ENCODE measurements around the gene EVL. TPM values are rescaled to one million over a fixed set of nuclear protein-coding genes. Genes with fewer than 3 reads are reported as not detected.
A peak's percentile ranks its signal among the peaks of the same experiment; 100 is the strongest.
"Not testable (repeated sequence)": the region's sequence is repeated elsewhere in the genome, so short reads cannot be mapped to it uniquely, and the experiment has no call there.

EVL gene
- total RNA-seq, 2 experiments from 2014 or later = 225 to 236 TPM

DNA sequence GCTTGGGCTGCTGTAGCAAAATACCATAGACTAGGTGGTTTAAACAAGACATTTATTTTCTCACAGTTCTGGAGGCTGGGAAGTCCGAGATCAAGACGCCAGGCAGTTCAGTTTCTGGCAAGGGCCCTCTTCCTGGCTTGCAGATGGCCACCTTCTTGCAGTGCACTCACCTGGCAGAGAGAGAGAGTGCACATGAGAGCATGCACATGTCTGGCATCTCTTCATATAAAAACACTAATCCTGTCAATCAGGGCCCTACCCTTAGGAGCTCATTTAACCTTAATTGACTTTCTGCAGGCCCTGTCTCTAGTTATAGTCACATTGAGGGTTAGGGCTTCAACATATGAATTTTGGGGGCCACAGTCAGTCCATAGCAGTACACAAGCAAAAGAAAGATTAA lies 12.4 kb upstream of the EVL start:
- H3K27me3 Mint-ChIP-seq = no peaks in the 10 kb centered on the region
- no peak for DNase-seq
- no peaks in the 10 kb centered on the region for H3K36me3 Mint-ChIP-seq
- peaks cover 53% of the 10 kb centered on the region for H3K4me1 Mint-ChIP-seq
- no peak overlapping the region for H3K4me3 Mint-ChIP-seq
- no peaks in the 10 kb centered on the region for H3K9me3 Mint-ChIP-seq
- H3K27ac Mint-ChIP-seq = no peak overlapping the region

DNA sequence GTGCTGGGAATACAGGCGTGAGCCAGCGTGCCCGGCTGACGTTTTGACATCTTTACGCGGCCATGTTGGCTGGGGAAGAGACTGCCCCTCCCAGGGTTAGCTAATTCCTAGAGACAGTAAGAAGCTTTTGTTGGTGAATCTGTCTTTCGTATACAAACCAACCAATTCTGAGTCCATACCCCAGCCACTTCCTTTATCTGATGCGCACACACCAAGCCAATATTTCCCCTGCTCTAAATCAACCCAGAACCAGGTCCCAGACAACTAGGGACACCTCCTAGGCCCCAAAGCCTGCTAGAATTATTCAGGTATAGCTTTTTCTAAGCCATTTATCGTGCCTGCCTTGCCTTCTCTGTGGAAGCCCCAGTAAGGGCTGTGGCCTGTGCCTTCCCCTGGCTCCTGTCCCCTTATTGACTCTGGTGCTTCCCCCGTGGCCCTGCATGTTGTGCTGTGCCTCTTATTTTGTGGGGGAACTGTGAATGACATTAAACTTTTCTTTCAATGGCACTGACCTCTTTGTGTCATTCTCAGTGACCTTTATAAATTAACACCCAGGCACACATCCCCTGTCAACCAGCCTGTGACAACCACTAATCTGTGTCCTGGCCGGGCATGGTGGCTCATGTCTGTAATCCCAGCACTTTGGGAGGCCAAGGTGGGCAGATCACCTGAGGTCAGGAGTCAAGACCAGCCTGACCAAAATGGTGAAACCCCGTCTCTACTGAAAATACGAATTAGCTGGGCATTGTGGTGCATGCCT lies 10.7 kb upstream of the EVL start:
- no peak for DNase-seq
- Mint-ChIP-seq H3K36me3 (peaks cover 4% of the 10 kb centered on the region), H3K4me1 (peaks cover 54% of the 10 kb centered on the region), H3K9me3 (no peaks in the 10 kb centered on the region), H3K4me3 (no peak overlapping the region), H3K27ac (peak overlapping the region; percentile 43), H3K27me3 (no peaks in the 10 kb centered on the region)

DNA sequence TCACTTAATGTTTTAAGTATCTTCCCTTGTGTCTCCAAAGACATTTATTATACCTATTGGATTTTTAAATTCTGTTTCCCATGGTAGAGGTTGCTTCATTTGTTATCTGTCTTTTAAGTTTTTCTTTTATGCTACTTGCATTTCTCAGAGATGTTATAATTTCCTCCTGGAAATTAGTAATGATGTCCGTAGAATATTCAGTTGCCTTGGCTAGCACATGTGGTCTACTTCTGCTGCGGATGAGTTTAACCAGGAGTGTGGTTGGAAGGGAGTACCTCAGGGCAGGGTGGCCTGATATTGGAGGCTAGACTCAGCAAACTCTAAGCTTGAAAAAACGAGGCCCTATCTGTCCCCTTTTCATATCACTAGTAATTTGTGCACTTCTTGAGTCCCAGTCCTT lies 8.8 kb upstream of the EVL start:
- Mint-ChIP-seq H3K27me3 (no peaks in the 10 kb centered on the region), H3K36me3 (peaks cover 12% of the 10 kb centered on the region), H3K4me3 (no peak overlapping the region), H3K9me3 (no peaks in the 10 kb centered on the region), H3K4me1 (peaks cover 63% of the 10 kb centered on the region), H3K27ac (no peak overlapping the region)
- no peak for DNase-seq

DNA sequence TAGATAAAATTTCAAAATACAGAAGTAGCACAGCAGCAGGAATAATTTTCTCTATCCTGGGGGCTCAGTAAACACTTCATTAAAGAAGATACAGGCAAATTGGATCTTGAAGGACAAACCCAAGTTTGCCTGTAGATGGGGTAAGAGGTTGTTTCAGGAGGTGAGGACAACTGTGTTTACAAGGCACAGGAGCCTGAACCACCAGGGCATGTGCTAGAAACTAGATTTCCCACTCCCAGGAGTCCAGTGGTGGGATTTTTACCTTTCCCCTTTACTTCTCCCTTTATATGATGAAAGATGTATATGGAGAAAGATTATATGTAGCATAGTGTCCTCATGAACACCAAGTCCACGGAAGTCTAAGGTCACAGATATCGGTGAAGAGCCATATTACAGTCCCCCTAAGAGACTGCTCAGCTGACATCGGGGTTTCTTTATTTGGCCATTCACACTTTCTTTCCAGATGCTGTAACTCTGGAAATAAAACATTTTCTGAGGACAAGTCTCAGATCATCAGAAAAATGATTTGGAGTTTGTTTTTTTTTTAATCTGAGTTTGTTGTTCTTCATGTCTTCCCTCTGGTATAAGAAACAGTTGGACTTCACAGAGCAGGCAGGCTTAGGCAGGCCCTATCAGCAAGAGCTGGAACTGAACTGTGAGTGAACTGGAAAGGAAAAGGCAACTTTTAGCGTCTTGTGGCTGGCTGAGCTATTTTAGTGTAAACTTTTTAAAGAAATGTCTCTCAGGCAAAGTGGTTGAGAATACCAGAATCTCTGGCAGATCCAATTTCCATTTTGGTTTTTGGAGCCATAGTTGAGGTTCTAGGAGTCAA lies 8.0 kb upstream of the EVL start:
- Mint-ChIP-seq H3K4me3 (peak overlapping the region; percentile 26), H3K4me1 (peaks cover 70% of the 10 kb centered on the region), H3K27ac (peak overlapping the region; percentile 78), H3K27me3 (no peaks in the 10 kb centered on the region), H3K9me3 (peaks cover 2% of the 10 kb centered on the region), H3K36me3 (peaks cover 15% of the 10 kb centered on the region)
- DNase-seq = no peak

DNA sequence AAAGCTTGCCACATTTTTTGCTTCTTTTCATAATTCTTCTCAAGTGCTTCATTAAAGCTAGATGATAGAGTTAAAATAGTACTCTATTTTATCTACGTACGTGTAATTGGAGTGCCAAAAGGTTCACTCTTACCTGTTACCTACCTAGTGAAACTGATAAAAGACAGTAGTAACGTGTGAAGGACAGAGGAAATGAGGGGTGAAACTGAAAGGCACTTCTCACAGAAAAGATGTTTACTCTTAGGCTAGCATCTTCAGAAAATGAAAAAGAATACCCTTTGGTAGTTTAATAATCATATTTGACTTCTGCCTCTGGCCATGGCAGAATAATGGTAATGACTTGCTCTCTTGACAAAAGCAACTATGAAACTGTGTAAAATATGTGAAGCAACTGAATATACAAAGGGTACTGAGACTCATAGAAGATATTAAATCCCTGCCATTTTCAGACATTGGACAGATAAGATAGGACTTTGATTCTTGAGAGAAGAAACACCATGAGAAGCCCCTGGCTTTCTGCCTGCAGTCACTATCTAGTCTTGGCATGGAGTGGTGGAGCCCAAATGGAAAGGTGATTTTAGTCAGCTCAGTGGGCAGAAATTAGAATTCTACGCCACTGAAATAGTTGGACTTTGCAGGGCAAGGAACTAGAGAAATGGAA lies 6.3 kb upstream of the EVL start:
- Mint-ChIP-seq H3K27me3 (no peaks in the 10 kb centered on the region), H3K4me3 (peak overlapping the region; percentile 71), H3K4me1 (peaks cover 85% of the 10 kb centered on the region), H3K36me3 (peaks cover 15% of the 10 kb centered on the region), H3K9me3 (peaks cover 2% of the 10 kb centered on the region), H3K27ac (peak overlapping the region; percentile 94)
- DNase-seq = no peak

DNA sequence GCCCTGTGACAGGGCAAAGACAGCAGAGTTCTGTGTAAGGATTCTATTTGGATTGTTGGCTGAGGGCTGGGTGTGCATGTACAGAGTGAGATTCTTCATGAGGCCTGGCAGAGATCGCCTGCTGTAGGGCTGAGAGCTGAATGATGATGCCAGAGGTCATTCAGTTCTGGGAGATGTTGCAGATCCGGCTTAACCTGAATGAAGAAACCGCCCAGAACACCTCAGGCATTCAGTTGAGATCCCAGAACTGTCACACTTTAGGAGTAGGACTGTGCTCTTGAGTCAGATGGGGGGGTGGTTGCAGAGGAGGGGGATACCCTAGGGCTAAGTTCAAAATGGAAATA lies 5.8 kb upstream of the EVL start:
- no peak for DNase-seq
- Mint-ChIP-seq H3K4me1 (peaks cover 87% of the 10 kb centered on the region), H3K27me3 (no peaks in the 10 kb centered on the region), H3K9me3 (peaks cover 2% of the 10 kb centered on the region), H3K36me3 (peaks cover 15% of the 10 kb centered on the region), H3K27ac (peak overlapping the region; percentile 94), H3K4me3 (peak overlapping the region; percentile 71)

DNA sequence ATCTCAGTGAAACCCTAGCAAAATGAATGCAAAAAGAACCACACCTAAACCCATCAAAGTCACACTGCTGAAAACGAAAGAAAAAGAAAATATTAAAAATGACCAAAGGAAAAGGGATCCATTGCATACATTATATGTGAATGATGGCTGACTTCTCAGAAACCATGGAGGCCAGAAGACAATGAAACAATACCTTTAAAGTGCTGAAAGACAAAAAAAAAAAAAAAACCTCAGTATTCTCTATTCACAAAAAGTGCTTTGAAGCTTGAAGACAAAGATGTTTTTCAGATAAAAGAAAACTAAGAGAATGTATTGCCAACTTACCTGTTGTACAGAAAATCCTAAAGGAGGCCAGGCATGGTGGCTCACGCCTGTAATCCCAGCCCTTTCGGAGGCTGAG lies 4.5 kb upstream of the EVL start:
- Mint-ChIP-seq H3K9me3 (peaks cover 2% of the 10 kb centered on the region), H3K36me3 (peaks cover 15% of the 10 kb centered on the region), H3K27me3 (no peaks in the 10 kb centered on the region), H3K4me1 (peaks cover 81% of the 10 kb centered on the region), H3K27ac (peak overlapping the region; percentile 94), H3K4me3 (peak overlapping the region; percentile 64)
- DNase-seq = no peak

DNA sequence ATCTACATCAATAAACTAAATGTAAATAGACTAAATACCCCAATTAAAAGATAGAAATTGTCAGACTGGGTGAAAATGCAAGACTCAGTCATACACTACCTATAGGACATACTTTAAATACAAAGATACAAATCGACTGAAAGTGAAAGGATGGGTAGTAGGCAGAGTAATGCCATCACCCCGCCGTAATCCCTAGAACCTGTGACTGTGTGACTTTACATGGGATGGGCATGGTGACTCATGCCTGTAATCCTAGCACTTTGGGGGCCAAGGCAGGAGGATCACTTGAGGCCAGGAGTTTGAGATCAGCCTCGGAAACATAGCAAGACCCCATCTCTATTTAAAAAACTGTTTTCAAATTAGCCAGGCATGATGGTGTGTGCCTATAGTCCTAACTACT lies 2.6 kb upstream of the EVL start:
- peaks cover 32% of the 10 kb centered on the region for H3K36me3 Mint-ChIP-seq
- peaks cover 2% of the 10 kb centered on the region for H3K9me3 Mint-ChIP-seq
- peaks cover 78% of the 10 kb centered on the region for H3K4me1 Mint-ChIP-seq
- H3K27ac Mint-ChIP-seq = peak overlapping the region; percentile 99
- peak overlapping the region; percentile 49 for H3K4me3 Mint-ChIP-seq
- peak; percentile 61 for DNase-seq
- no peaks in the 10 kb centered on the region for H3K27me3 Mint-ChIP-seq

DNA sequence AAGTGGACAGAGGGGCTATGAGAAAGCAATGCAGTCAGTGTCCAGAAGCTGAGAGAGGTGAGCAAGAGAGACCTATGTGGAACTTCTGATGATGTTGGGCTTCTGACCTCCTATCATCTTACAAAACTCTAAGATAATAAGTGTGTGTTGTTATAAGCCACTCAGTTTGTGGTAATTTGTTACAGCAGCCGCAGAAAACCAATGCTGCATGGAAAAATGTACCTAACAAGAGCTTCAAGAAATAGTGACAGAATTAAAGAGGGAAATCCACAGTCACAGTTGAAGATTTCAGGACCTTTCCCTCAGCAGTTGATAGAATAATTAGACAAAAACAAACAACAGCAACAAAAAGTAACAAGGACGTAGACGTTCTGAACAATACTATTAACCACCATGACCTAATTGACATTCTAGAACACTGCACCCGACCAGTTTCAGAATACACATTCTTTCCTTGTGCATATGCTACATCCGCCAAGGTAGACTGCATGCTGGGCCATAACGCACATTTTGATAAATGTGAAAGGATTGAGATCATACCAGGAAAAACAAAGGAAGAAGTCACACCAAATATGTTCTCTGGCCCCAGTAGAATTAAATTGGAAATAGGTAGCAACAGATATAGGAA lies 1.8 kb upstream of the EVL start:
- DNase-seq = no peak
- Mint-ChIP-seq H3K9me3 (peaks cover 2% of the 10 kb centered on the region), H3K4me1 (peaks cover 79% of the 10 kb centered on the region), H3K4me3 (peak overlapping the region; percentile 49), H3K27ac (peak overlapping the region; percentile 99), H3K36me3 (peaks cover 41% of the 10 kb centered on the region), H3K27me3 (no peaks in the 10 kb centered on the region)

DNA sequence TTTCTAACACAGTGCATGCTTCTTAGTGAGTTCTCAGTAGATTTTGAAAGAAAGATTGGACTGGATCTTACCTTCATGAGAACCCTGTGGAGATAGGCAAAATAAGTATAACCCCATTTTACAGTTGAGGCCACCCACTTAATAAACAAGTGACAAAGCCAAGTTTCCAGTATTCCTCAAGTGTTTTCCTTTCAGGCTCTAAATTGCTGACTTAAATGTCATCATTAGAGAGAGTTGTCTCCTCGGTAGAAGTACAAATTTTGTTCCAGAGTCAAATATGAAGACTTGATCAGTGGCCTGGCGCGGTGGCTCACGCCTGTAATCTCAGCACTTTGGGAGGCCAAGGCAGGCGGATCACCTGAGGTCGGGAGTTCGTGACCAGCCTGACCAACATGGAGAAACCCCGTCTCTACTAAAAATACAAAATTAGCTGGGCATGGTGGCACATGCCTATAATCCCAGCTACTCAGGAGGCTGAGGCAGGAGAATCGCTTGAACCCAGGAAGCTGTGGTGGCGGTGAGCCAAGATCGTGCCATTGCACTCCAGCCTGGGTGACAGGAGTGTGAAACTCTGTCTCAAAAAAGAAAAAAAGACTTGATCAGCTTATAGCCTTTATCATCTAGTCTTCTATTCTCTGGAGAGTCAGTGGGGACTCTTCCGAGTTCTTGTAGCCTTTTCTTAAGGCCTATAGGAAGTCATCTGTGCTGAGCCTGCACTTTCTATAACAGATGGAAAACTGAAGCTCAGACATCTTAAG lies 708 bp upstream of the EVL start:
- not testable (repeated sequence) for H3K9me3 Mint-ChIP-seq, DNase-seq, H3K27me3 Mint-ChIP-seq
- Mint-ChIP-seq H3K4me3 (peak overlapping the region; percentile 91), H3K4me1 (peaks cover 78% of the 10 kb centered on the region), H3K36me3 (peaks cover 44% of the 10 kb centered on the region), H3K27ac (peak overlapping the region; percentile 99)

DNA sequence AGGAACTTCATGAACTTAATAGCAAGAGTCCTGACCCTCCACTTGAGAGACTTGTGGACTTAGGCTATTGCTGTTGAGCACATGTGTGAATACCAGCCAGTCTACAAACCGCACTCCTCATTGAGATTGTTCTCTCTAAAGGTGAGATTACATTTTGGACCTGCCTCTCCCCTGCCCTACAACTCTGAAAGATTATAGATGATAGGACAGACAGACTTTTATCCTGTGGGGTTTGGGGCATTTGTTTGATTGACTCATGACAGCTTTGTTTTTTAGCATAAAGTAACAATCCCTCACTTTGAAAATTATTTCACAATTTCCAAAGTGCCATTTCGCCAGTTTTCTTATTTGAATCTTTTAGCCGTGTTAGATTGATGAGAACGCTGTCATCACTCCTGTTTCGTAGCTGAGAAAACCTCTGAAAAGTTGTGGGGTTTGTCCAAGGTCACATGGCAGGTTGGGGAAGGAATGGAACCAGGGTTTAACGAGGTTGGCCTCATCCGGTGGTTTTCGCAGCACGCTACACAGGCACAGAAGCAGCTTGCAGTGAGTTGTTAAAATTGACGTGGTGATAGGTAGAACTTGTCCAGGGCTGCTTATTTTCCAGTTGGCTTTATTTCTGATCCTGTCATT lies 836 bp downstream of the EVL start:
- H3K4me1 Mint-ChIP-seq = peaks cover 76% of the 10 kb centered on the region
- H3K4me3 Mint-ChIP-seq = peak overlapping the region; percentile 91
- peak; percentile 83 for DNase-seq
- no peaks in the 10 kb centered on the region for H3K27me3 Mint-ChIP-seq
- H3K27ac Mint-ChIP-seq = peak overlapping the region; percentile 99
- peaks cover 2% of the 10 kb centered on the region for H3K9me3 Mint-ChIP-seq
- H3K36me3 Mint-ChIP-seq = peaks cover 50% of the 10 kb centered on the region

DNA sequence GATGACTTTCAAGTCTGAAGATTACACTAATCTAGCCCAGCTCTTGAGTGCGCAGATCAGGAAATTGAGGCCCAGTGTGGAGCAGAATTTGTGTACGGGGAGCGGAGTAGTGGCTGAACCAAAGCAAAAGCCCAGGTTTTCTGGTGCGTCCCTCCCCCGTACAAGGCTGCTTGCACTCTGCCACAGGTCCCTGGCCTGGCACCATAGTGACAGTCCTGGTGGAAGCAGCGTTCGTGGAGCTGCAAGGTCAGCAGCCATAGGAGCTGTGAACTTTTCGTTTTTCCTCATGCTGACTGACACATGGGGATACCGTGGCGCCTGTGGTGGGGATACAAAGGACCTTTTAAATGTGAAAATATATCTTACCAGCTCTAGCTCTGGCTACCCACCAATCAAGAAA lies 1.7 kb downstream of the EVL start:
- peak overlapping the region; percentile 91 for H3K4me3 Mint-ChIP-seq
- peaks cover 47% of the 10 kb centered on the region for H3K36me3 Mint-ChIP-seq
- H3K9me3 Mint-ChIP-seq = no peaks in the 10 kb centered on the region
- no peak for DNase-seq
- peak overlapping the region; percentile 99 for H3K27ac Mint-ChIP-seq
- no peaks in the 10 kb centered on the region for H3K27me3 Mint-ChIP-seq
- peaks cover 77% of the 10 kb centered on the region for H3K4me1 Mint-ChIP-seq

DNA sequence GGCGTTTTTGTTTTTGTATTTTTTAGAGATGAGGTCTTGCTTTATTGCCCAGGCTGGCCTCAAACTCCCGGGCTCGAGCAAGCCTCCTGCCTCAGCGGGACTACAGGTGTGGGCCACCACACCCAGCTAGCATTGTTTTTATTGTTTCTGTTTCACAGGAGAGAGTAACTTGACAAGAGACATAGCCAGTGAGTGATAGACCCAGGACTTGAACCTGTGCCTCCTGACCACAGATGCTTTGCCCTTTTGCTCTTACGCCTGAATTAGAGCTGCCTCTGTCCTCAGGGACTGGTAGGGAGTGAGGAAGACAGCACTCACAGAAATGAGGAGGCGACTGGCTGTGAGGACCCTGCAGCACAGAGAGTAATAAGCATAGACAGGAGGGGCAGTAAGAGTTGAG lies 2.3 kb downstream of the EVL start:
- no peaks in the 10 kb centered on the region for H3K9me3 Mint-ChIP-seq
- no peaks in the 10 kb centered on the region for H3K27me3 Mint-ChIP-seq
- peaks cover 47% of the 10 kb centered on the region for H3K36me3 Mint-ChIP-seq
- peaks cover 74% of the 10 kb centered on the region for H3K4me1 Mint-ChIP-seq
- H3K27ac Mint-ChIP-seq = peak overlapping the region; percentile 99
- H3K4me3 Mint-ChIP-seq = peak overlapping the region; percentile 91
- DNase-seq = no peak
